HG02623 (cell line): ENCODE data around the gene SH3BP5.
"Not testable (repeated sequence)": the region's sequence is repeated elsewhere in the genome, so short reads cannot be mapped to it uniquely, and the experiment has no call there.

ENCODE experiments used
- ATAC-seq: cut with Tn5 transposase; IDR thresholded peaks from one replicate; pipeline ENCODE4 v1.9.1; 2021; ENCODE audit warnings: moderate library complexity; ENCODE audit not compliant: unreplicated experiment

Gene SH3BP5

GRCh38 chr3:15332405-15333098 is at the start of gene SH3BP5:
Gene SH3BP5, minus strand, starts transcription at chr3:15332586. Its CDS starts 178 bp downstream, at chr3:15332408.
- peak; percentile 70 for ATAC-seq

- ATAC-seq, result no peak
These were observed 48.8 kb upstream of the SH3BP5 start for GRCh38 chr3:15380980-15381890.

GRCh38 chr3:15377961-15378791 is 45.8 kb upstream of the SH3BP5 start:
- peak; percentile 76 for ATAC-seq

- ATAC-seq, result no peak
These were observed 43.1 kb upstream of the SH3BP5 start for GRCh38 chr3:15375461-15376000.

GRCh38 chr3:15372918-15373317 is 40.5 kb upstream of the SH3BP5 start:
- ATAC-seq, result no peak

- ATAC-seq, result no peak
These were observed 36.3 kb upstream of the SH3BP5 start for GRCh38 chr3:15368561-15369135.

- ATAC-seq, result no peak
These were observed 34.7 kb upstream of the SH3BP5 start for GRCh38 chr3:15367059-15367458.

- ATAC-seq, result not testable (repeated sequence)
These were observed 31.7 kb upstream of the SH3BP5 start for GRCh38 chr3:15364078-15364477.

- ATAC-seq, result peak; percentile 71
These were observed 29.3 kb upstream of the SH3BP5 start for GRCh38 chr3:15361494-15362214.

GRCh38 chr3:15360788-15361493 is 28.6 kb upstream of the SH3BP5 start:
- no peak for ATAC-seq

- ATAC-seq, result no peak
These were observed 27.5 kb upstream of the SH3BP5 start for GRCh38 chr3:15359677-15360397.

- not testable (repeated sequence) for ATAC-seq
These were observed 24.3 kb upstream of the SH3BP5 start for GRCh38 chr3:15356651-15357061.

GRCh38 chr3:15356176-15356575 is 23.8 kb upstream of the SH3BP5 start:
- ATAC-seq, result no peak

GRCh38 chr3:15355086-15355485 is 22.7 kb upstream of the SH3BP5 start:
- ATAC-seq, result no peak

- no peak for ATAC-seq
These were observed 22.1 kb upstream of the SH3BP5 start for GRCh38 chr3:15354485-15354884.

- no peak for ATAC-seq
These were observed 17.8 kb upstream of the SH3BP5 start for GRCh38 chr3:15350141-15350540.

GRCh38 chr3:15349438-15349837 is 17.1 kb upstream of the SH3BP5 start:
- ATAC-seq, result not testable (repeated sequence)

- ATAC-seq, result no peak
These were observed 15.9 kb upstream of the SH3BP5 start for GRCh38 chr3:15348246-15348645.

- no peak for ATAC-seq
These were observed 15.3 kb upstream of the SH3BP5 start for GRCh38 chr3:15347737-15348110.
